GM12874 (cell line): ENCODE measurements around the gene LAIR1.

ENCODE experiments used
- CTCF ChIP-seq: IDR thresholded peaks from 2 replicates; pipeline ENCODE4 v1.5.1; 2011; ENCODE audit warnings: low read depth, mild to moderate bottlenecking, control low read depth, low read length, moderate library complexity; ENCODE audit not compliant: insufficient read depth

The LAIR1 gene

DNA sequence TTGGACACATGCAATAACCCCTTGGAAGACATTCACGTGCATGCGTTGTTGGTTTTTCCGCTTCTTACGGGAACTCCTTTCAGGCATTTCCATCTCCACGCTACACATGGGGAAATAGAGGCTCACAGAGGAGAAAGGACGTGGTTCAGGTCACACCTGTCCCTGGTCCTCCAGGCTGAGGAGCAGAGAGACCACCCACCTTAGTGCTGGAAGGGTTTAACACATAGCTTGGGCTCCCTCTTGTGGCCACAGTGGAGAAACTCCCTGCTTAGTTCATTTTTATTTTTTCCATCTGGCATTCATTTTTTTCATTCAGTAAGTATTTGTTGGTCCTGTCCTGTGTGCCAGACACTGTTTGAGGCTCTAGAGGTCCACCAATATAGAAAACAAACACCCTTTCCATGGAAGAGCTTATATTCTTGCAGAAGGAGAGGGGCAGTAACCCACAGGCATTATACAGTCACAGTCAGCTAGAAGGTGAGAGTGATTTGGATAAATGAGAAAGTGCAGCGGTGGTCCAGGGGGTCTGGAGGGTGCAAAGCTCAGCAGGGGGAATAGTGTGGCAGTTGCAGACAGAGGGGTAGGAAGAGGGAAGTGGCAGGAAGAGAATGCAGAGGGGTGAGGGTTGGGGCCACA is 26.3 kb upstream of the LAIR1 start:
- peak; percentile 71 for TF ChIP-seq CTCF

- TF ChIP-seq CTCF: no peak
Measured at GRCh38 chr19:54389553-54389952, 24.8 kb upstream of the LAIR1 start.

DNA sequence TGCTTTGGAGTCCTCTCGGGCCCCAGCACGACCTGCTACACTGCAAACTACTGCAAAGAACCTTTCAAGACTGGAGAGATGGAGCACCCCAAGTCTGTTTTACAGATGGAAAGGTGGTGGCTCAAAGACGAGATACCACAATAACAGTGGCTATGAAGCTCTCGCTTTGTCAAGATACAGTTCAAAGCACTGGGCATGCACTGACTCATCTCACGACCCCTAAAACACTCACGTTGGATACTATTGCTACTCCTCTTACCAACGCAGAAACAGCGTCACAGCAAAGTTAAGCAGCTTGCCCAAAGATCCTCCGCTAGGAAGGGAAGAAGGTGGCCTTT is 24.0 kb upstream of the LAIR1 start:
- TF ChIP-seq CTCF: no peak

- no peak for TF ChIP-seq CTCF
Measured at GRCh38 chr19:54387991-54388801, 23.5 kb upstream of the LAIR1 start.

- no peak for TF ChIP-seq CTCF
Measured at GRCh38 chr19:54383330-54383729, 18.6 kb upstream of the LAIR1 start.

DNA sequence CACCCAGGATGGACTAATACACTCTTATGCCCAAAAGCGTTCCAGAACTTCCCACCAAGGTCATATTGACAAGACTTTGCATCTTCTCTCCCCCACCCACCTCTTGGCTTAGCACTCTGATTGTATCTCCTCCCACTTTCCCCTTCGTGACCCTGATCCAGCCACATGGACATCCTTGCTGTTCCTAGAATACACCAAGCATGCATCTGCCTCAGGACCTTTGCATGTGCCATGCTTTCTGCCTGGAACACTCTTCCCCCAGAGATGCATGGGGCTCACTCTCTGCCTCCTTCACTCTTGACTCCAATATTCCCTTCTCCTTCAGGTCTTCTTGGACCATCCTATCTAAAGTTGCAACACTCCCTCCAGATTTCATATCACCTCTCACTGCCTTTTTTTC is 16.2 kb upstream of the LAIR1 start:
- TF ChIP-seq CTCF: no peak

GRCh38 chr19:54379187-54379678 is 14.5 kb upstream of the LAIR1 start:
- TF ChIP-seq CTCF: no peak
